PC-9 (cell line): ENCODE measurements around the gene CYFIP1. TPM values are rescaled to one million over a fixed set of nuclear protein-coding genes. Genes with fewer than 3 reads are reported as not detected.

ENCODE experiments used
- BruUV-seq: library from RNA; stranded (reverse); fragments of 400-500 nt; replicated peaks from 2 replicates; lab custom pipeline; 2021; lab: Mats Ljungman, UMichigan
- CTCF ChIA-PET: fragments of 300-600 bp; sonication (Branson Sonifier 250); formaldehyde crosslinking; loops from one replicate; lab custom pipeline; 2022; ENCODE audit warnings: antibody characterized with exemption; lab: Charles Lee
- POLR2A ChIA-PET: fragments of 300-600 bp; sonication (Branson Sonifier 250); formaldehyde crosslinking; loops from one replicate; lab custom pipeline; 2022; ENCODE audit warnings: antibody characterized with exemption; ENCODE audit not compliant: unreplicated experiment; lab: Charles Lee
- DNase-seq, 2 experiments: peaks; one replicate each; pipeline versions ENCODE4 v3.0.0 to v3.0.0-alpha.2; 2015 to 2022; ENCODE audit warnings: mixed read lengths in 1 of 2
- H2AFZ ChIP-seq: fragments of 200-600 bp; sonication (generic); 2 replicates; pipeline ENCODE4 v1.8.1; 2017; ENCODE audit warnings: antibody characterized with exemption
- H3F3A ChIP-seq: fragments of 200-600 bp; sonication (generic); 2 replicates; pipeline ENCODE4 v1.8.1; 2017; ENCODE audit warnings: antibody characterized with exemption, mild to moderate bottlenecking, low read depth; ENCODE audit not compliant: insufficient read depth
- H3K27ac ChIP-seq: fragments of 200-600 bp; sonication (generic); 2 replicates; pipeline ENCODE4 v1.6.1; 2016; ENCODE audit warnings: mixed run types
- H3K27me3 ChIP-seq: fragments of 200-600 bp; sonication (generic); 2 replicates; pipeline ENCODE4 v1.6.1; 2016; ENCODE audit warnings: low read depth, mixed run types; ENCODE audit not compliant: insufficient read depth
- H3K36me3 ChIP-seq: fragments of 200-600 bp; sonication (generic); 2 replicates; pipeline ENCODE4 v1.6.1; 2016; ENCODE audit warnings: low read depth, mixed run types
- H3K4me1 ChIP-seq: fragments of 200-600 bp; sonication (generic); replicated peaks from 2 replicates; pipeline ENCODE4 v1.6.1; 2016; ENCODE audit warnings: mixed run types; ENCODE audit not compliant: insufficient read depth
- H3K4me2 ChIP-seq: fragments of 200-600 bp; sonication (generic); 2 replicates; pipeline ENCODE4 v1.6.1; 2017; ENCODE audit warnings: mixed run types
- H3K4me3 ChIP-seq: fragments of 200-600 bp; sonication (generic); 2 replicates; pipeline ENCODE4 v1.6.1; 2016; ENCODE audit warnings: mixed run types
- H3K79me2 ChIP-seq: fragments of 200-600 bp; sonication (generic); 2 replicates; pipeline ENCODE4 v1.6.1; 2017; ENCODE audit warnings: low read depth, mixed run types
- H3K9me2 ChIP-seq: fragments of 200-600 bp; sonication (generic); 2 replicates; pipeline ENCODE4 v1.8.1; 2017; ENCODE audit warnings: mild to moderate bottlenecking; ENCODE audit not compliant: insufficient read depth
- H3K9me3 ChIP-seq: fragments of 200-600 bp; sonication (generic); 2 replicates; pipeline ENCODE4 v1.8.1; 2016; ENCODE audit warnings: low read depth; ENCODE audit not compliant: insufficient read depth
- H4K20me1 ChIP-seq: fragments of 200-600 bp; sonication (generic); 2 replicates; pipeline ENCODE4 v1.8.1; 2017; ENCODE audit not compliant: insufficient read depth
- CTCF ChIP-seq: fragments of 200-600 bp; sonication (generic); conservative IDR thresholded peaks from 2 replicates; pipeline ENCODE4 v1.6.1; 2017; ENCODE audit warnings: mixed run types, antibody characterized with exemption, mild to moderate bottlenecking, moderate library complexity
- EZH2 ChIP-seq: fragments of 200-600 bp; sonication (generic); IDR thresholded peaks from 2 replicates; pipeline ENCODE4 v1.8.0; 2017; ENCODE audit warnings: antibody characterized with exemption, low read depth
- intact Hi-C: fragments of 100-400 bp; cut with micrococcal nuclease; formaldehyde crosslinking; loops from one replicate; pipeline ENCODE4 v1.10.0; 2022; ENCODE audit not compliant: unreplicated experiment
- total RNA-seq: library from RNA; stranded (reverse); gene quantifications from 2 replicates; pipeline ENCODE4 v1.2.3, GENCODE V29; 2021

The CYFIP1 gene
- total RNA-seq, 1 experiment from 2014 or later: 114 TPM

- Histone ChIP-seq H3K27ac (no peak overlapping the region), H3K9me2 (no peaks in the 10 kb centered on the region), H3K79me2 (peaks cover 20% of the 10 kb centered on the region; the same call in 1 of the 2 replicates), H3K9me3 (no peaks in the 10 kb centered on the region), H2AFZ (no peak overlapping the region), H3K27me3 (no peaks in the 10 kb centered on the region), H3F3A (no peaks in the 10 kb centered on the region), H3K4me3 (no peak overlapping the region), H3K36me3 (no peaks in the 10 kb centered on the region), H3K4me1 (no peaks in the 10 kb centered on the region), H3K4me2 (no peak overlapping the region), H4K20me1 (no peaks in the 10 kb centered on the region; the same call in 1 of the 2 replicates)
- no peak for DNase-seq
- POLR2A ChIA-PET: no interaction called here
- no TSS peak for BruUV-seq
- intact Hi-C loops: no loop called here
- CTCF ChIA-PET: no interaction called here
- TF ChIP-seq CTCF: no peak
- no peak for TF ChIP-seq EZH2
Measured at GRCh38 chr15:22952796-22953579, 27.2 kb downstream of the CYFIP1 start.

- Histone ChIP-seq H3K9me2 (no peaks in the 10 kb centered on the region), H3K4me2 (no peak overlapping the region)
- CTCF ChIA-PET: no interaction called here
Measured at GRCh38 chr15:22951381-22952280, 28.5 kb downstream of the CYFIP1 start.

More at GRCh38 chr15:22951381-22952280, 28.5 kb downstream of the CYFIP1 start:
- H2AFZ ChIP-seq: no peak overlapping the region
- no peaks in the 10 kb centered on the region for H3K27me3 ChIP-seq
- no peaks in the 10 kb centered on the region; the same call in 1 of the 2 replicates for H4K20me1 ChIP-seq
- BruUV-seq: no TSS peak
- H3K27ac ChIP-seq: no peak overlapping the region
- POLR2A ChIA-PET: interaction anchor here (0.6 kb wide), 1 partner anchor 13 kb away, joined by 3 read pairs; no protein-coding TSS in a partner anchor
- TF ChIP-seq EZH2 (no peak), CTCF (no peak)
- intact Hi-C loops: no loop called here
- no peaks in the 10 kb centered on the region for H3F3A ChIP-seq
- H3K9me3 ChIP-seq: no peaks in the 10 kb centered on the region
- no peak overlapping the region for H3K4me3 ChIP-seq
- no peak for DNase-seq
- peaks cover 16% of the 10 kb centered on the region; the same call in 1 of the 2 replicates for H3K79me2 ChIP-seq
- no peaks in the 10 kb centered on the region for H3K4me1 ChIP-seq
- H3K36me3 ChIP-seq: no peaks in the 10 kb centered on the region
